Hepatocyte (in vitro differentiated cells): ENCODE data around the gene DAB1.

Experiments
- CTCF ChIP-seq: fragments of 200-600 bp; sonication (generic); IDR thresholded peaks from 2 replicates; pipeline ENCODE4 v1.5.1; 2016; ENCODE audit warnings: antibody characterized with exemption, mild to moderate bottlenecking; ENCODE audit not compliant: poor library complexity
- EZH2 ChIP-seq: fragments of 200-600 bp; sonication (generic); IDR thresholded peaks from 2 replicates; pipeline ENCODE4 v1.6.1; 2016; ENCODE audit warnings: antibody characterized with exemption, mild to moderate bottlenecking, borderline replicate concordance
- EZH2phosphoT487 ChIP-seq: fragments of 200-600 bp; sonication (generic); IDR thresholded peaks from one replicate; pipeline ENCODE4 v1.6.1; 2018; ENCODE audit warnings: antibody characterized with exemption, mild to moderate bottlenecking, low read depth, moderate library complexity; ENCODE audit not compliant: unreplicated experiment, severe bottlenecking

DNA sequence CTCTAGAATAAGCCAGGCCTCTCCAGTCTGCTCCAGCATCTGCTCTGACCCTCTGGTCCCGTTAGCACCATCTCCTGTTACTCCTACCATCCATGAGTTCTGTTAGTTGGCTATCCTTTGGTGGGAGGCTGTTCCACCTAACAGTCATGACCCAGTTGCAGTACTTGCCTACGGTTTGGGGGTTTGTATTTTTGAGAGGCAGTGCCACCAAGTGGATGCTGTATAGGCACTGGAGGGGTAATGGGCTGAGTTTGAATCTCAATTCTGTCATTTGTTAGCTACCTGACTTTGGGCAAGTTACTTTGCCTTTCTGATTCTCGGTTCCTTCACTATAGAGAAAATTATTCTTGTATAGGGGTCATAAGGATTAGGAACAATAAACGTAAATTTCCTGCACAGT lies 445.9 kb downstream of the DAB1 start:
- TF ChIP-seq CTCF (no peak), EZH2 (no peak), EZH2phosphoT487 (no peak)
